UCSD-AML1 (cell line): Measurements from ENCODE around the gene SNX13.
A peak's percentile ranks its signal among the peaks of the same experiment; 100 is the strongest.
"Not testable (repeated sequence)": the region's sequence is repeated elsewhere in the genome, so short reads cannot be mapped to it uniquely, and the experiment has no call there.

Source experiments
- DNase-seq: peaks from one replicate; lab custom pipeline; 2025; ENCODE audit not compliant: unreplicated experiment; lab: John Stamatoyannopoulos, UW

Gene SNX13

GRCh38 chr7:17915796-17916195, 24.5 kb downstream of the SNX13 start:
- DNase-seq = no peak

DNA sequence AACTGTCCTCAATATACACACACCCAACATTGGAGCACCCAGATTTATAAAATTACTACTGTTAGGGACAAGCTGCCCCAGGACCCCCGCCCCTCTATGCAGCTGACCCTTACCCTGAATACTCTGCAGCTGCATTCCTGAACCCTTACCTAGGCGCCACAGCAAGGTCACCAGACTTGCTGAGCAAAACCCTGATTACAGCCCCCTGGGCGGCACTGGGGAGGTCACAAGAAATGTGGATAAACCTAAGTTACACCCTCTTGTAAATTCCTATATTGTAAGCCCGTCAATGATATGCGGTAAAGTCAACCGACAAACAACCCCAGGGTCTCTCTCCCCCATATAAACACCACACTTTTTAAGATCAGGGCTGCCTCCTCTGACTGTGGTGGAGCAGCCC, 25.1 kb downstream of the SNX13 start:
- DNase-seq = no peak

DNA sequence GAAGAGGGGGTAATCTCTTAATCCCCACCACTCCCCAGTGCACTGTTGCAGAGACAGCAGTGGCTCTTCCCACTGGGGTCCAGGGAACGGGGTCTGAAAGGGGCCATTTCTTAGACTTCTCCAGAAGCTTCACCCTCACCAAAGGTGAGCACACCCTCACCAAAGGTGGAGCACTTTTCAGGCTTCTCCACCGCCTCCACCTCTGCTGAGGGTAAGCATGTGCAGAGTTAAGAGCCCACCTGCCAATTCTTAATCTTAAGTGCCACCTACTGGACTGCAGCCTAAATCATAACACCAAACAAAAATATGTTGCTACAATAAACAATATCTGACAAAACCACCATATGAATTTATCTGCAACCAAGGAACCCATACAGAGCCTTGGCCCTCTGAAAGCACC, 27.0 kb downstream of the SNX13 start:
- no peak for DNase-seq

DNA sequence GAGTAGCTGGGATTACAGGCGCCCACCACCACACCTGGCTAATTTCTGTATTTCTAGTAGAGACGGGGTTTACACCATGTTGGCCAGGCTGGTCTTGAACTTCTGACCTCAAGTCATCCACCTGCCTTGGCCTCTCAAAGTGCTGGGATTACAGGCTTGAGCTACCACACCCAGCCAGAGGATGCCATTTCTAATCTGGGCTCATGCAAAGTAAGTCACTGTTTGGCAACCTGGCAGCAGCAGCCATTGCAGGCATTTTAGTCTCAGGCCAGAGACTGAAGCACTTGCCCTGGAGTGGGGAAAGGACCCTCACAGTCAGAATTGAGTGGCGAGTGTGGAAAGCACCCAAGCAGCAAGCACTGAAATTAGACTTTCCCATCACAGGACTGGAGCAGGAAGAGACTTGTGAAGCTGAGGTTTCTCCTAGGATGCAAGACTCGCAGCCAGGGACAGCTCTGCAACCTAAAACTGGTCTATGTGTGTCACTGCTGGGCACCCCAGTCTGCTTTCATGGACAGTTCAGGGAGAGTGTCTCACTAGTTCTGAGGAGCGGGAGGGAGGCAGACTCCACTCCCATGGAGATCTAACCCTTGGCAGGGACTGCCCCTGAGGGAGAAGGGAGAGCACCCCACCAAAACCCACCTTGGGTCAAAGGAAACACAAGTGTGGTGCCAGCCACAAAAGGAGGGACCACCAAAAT, 27.6 kb downstream of the SNX13 start:
- DNase-seq = no peak

DNA sequence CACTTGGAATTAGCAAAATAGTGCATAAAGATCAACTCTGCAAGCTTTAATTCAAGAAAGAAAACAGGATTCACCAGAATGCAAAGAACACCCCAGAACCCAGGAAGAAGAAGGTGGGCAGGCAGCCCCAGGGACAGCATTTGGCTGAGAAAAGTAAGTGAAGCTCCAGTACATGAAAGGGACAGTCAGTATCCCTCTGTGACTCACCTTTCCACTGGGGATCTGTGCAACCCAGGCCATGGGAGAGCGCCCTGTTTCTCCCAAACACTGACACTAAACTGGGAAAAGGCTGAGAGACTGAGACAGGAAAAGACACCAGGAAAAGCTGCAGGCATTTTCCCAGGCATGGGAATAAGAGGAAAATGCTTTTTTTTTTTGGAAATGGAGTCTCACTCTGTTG, 28.2 kb downstream of the SNX13 start:
- DNase-seq = no peak

- no peak for DNase-seq
Observed at GRCh38 chr7:17910377-17910776, 29.9 kb downstream of the SNX13 start.

DNA sequence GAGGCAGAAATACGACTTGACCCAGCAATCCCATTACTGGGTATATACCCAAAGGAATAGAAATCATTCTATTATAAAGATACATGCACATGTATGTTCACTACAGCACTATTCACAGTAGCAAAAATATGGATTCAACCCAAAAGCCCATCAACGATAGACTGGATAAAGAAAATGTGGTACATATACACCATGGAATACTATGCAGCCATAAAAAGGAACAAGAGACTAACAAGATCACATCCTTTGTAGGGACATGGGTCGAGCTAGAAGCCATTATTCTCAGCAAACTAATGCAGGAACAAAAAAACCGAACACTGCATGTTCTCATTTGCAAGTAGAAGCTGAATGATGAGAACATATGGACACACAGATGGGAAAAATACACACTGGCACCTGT, 31.0 kb downstream of the SNX13 start:
- DNase-seq = not testable (repeated sequence)

DNA sequence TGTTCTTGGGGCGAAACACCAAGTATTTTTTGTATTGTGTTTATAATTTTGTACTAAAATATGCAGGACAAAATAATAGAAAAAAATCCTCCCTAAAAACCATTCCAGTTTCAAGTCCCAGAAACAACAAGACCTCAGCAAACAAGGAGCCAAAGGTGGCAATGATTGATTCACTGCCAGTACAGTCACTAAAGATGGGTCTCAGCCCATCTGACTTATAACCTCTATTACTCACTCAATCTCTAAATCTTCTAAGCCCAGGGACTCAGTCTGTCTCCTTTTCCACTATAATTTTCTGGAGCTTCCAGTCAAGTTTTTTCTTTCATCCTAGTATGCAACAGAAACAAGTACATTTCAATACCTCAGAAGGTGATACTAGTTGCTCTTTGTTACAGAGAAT, 33.3 kb downstream of the SNX13 start:
- no peak for DNase-seq

- no peak for DNase-seq
Observed at GRCh38 chr7:17903337-17903736, 37.0 kb downstream of the SNX13 start.

GRCh38 chr7:17902599-17902998, 37.7 kb downstream of the SNX13 start:
- no peak for DNase-seq

GRCh38 chr7:17900464-17900863, 39.8 kb downstream of the SNX13 start:
- peak; percentile 2 for DNase-seq

- no peak for DNase-seq
Observed at GRCh38 chr7:17898111-17898510, 42.2 kb downstream of the SNX13 start.

DNA sequence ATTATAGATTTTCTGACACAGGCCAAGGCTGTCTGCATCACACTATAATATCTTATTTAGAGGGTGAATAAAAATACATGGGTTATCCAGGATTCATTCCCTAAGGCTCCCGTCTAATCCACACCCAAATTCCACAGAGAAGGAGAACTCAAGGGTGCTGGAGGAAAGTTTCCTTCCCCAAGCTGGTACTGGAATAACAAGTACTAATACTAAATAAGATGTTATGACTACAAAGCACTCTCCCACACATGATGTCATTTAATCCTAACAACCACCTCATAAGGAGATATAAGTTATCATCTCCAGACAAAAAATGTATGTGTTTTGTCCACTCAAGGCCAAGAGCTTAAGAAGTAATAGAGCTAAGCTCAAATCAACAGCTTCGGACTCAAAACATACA, 53.0 kb downstream of the SNX13 start:
- DNase-seq = no peak

DNA sequence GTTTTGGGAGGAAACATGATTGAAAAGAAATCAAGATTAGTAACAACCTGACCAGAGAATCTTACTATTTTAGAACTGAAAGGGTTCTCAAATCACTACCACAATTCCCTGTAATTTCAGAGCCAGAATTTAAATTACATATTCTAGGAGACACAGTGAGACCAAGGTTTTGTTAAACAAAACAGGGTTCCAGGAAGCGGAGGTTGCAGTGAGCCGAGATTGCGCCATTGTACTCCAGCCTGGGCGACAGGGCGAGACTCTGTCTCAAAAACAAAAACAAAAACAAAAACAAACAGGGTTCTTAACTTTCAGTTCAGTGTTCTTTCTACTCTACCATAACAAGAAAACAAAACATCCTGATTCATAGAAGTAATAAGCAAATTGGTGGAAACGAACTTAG, 57.6 kb downstream of the SNX13 start:
- no peak for DNase-seq

- no peak for DNase-seq
Observed at GRCh38 chr7:17879075-17879661, 61.1 kb downstream of the SNX13 start.

DNA sequence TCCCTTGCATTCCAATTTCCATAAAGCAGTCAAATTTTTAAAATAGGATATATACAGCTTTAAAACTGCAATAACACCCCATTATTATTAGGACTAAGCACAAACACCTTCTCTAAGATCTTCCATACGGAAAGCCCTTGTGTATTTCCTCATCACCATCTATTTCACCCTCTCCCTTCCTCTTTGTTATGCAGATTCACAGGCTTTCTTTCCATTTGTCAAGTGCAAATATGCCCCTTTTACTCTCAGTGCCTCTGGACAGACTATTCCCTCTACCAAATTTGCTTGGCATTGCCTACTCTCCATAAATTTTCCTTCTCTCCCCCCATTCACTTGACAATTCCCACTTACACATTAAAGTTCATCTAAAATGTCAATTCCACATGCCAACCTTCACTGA, 61.7 kb downstream of the SNX13 start:
- no peak for DNase-seq

DNA sequence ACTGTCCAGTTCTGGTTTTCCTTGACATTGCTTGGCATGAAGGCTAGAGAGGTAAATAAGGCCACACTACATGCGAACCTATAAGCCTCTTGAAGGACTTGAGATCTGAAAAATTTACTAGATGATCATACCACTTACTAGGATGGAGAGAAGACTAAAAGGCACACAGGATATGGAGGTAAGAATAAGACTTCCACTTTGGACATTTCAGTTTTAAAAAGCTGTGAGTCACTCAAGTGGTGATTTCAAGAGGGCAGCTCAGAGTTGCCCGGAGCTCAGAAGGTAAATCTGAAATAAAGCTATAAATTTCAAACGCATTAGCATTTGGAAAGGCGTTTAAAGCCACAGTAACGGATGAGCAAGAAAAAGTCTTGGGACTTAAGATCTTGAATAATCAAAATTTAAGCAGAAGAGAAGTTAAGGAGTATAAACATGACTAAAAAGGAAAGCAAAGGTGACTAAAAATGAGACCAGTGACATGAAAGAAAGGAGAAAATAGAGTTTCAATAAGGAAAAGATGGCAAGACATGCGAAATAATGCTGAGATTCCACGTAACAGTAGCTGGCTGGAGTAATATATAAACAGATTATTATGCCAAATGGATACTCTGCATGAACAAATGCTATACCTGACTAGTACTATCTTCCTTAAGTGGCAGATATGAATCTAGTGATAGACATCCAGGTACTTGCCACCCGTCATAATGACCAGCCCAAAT, 68.3 kb downstream of the SNX13 start:
- DNase-seq = no peak

- no peak for DNase-seq
Observed at GRCh38 chr7:17870406-17870805, 69.9 kb downstream of the SNX13 start.

GRCh38 chr7:17863809-17864143, 76.5 kb downstream of the SNX13 start:
- no peak for DNase-seq

DNA sequence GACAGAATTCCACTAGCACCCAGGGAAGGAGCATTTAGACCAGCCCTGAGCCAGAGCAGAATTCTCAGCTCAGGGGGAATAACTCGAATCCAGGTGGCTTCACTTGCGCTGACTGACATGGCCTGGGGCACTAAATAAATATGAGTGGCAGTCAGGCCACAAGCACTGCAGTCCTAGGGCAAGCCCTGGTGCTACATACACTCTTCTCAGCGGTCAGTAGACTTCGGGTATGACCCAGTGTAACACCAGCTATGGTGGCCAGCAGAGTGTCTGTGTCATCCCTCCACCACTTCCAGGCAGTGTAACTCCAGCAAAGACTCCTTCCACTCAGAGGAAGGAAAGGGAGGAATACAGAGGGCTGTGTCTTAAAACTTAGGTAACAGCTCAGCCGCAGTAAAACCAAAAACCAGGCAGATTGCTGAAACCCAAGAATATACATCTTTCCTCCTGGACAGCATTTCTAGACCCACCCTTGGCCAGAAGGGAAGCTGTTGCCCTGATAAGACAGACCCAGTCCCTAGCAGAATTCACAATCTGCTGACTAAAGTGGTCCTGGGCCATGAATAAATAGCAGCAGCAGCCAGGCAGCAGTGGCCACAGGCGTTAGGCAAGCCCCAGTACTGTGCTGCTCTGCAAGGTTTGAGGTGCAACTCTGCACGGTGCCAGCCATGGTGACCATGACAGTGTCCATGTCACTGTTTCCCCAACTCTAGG, 77.0 kb downstream of the SNX13 start:
- peak; percentile 3 for DNase-seq

DNA sequence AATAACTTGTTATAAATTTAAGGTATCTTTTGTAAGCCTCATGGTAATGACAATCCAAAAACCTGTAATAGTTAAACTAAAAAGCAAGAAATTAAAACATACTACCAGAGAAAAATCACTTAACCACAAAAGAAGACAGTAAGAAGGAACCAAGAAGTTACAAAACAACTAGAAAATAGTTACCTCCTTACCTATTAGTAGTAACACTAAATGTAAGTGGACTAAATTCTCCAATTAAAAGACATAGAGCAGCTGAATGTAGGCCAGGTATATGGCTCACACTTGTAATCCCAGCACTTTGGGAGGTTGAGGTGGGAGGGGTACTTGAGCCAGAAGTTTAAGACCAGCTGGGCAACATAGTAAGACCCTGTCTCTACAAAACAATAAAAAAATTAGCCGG, 84.0 kb downstream of the SNX13 start:
- DNase-seq = no peak

- DNase-seq = no peak
Observed at GRCh38 chr7:17855202-17855601, 85.1 kb downstream of the SNX13 start.
